Measurements from ENCODE around the gene SPATS2. TPM values are rescaled to one million over a fixed set of nuclear protein-coding genes. Genes with fewer than 3 reads are reported as not detected.
A peak's percentile ranks its signal among the peaks of the same experiment; 100 is the strongest.

The SPATS2 gene
- total and polyA plus RNA-seq, 10 of the 15 experiments (the other 5 are each of a cell fraction or from before 2014, with no cell fraction given): 9.0 to 54.2 (median 27.5) TPM

GRCh38 chr12:49369411-49370145 lies 2.3 kb downstream of the SPATS2 start (continued):
- TF ChIP-seq MAX (IDR thresholded peaks at IDR 0.05; ENCODE audit: low read depth, low read length): no peak
- no peak for TF ChIP-seq HDAC2 (IDR thresholded peaks at IDR 0.05)
- TF ChIP-seq ZNF274 (IDR thresholded peaks at IDR 0.05; ENCODE audit: insufficient read depth, insufficient read length): no peak
- no peak; the same call in 1 of the 2 replicates for TF ChIP-seq BACH1 (IDR thresholded peaks at IDR 0.05; ENCODE audit: borderline replicate concordance)
- TF ChIP-seq FOS (IDR thresholded peaks at IDR 0.05; ENCODE audit: borderline replicate concordance, extremely low read depth, insufficient read length): no peak
- TF ChIP-seq EED (IDR thresholded peaks at IDR 0.05; ENCODE audit: low read depth): peak; percentile 81
- TF ChIP-seq RELB (IDR thresholded peaks at IDR 0.05; ENCODE audit: low read depth): peak; percentile 72
- TF ChIP-seq ETV6 (conservative IDR thresholded peaks at IDR 0.05 in 1 of 2, IDR thresholded peaks at IDR 0.05 in 1 of 2; ENCODE audit: borderline replicate concordance in 1 of 2, low read depth in 1 of 2): no peak
- no peak for TF ChIP-seq PAX8 (IDR thresholded peaks at IDR 0.05)
- TF ChIP-seq KLF5 (IDR thresholded peaks at IDR 0.05; ENCODE audit: partially characterized antibody): no peak
- no peak for TF ChIP-seq FOXM1 (IDR thresholded peaks at IDR 0.05; ENCODE audit: low read depth, low read length)
- no peak for TF ChIP-seq ZNF207 (IDR thresholded peaks at IDR 0.05; ENCODE audit: borderline replicate concordance)
- TF ChIP-seq MYC (IDR thresholded peaks at IDR 0.05; ENCODE audit: insufficient read depth, insufficient read length, insufficient replicate concordance, low read length, severe bottlenecking): no peak
- 0 out of 2 replicates have a peak, but pooled peaks have one; percentile 6 for TF ChIP-seq NR2F1 (conservative IDR thresholded peaks at IDR 0.05)
- no peak for TF ChIP-seq PAX5 (IDR thresholded peaks at IDR 0.05; ENCODE audit: borderline replicate concordance, low read depth, low read length)
- TF ChIP-seq ZBTB33 (IDR thresholded peaks at IDR 0.05): no peak
- TF ChIP-seq SUPT20H (IDR thresholded peaks at IDR 0.05; ENCODE audit: borderline replicate concordance, control insufficient read depth, low read depth, low read length): no peak
- peak; percentile 64 for TF ChIP-seq PBX3 (IDR thresholded peaks at IDR 0.05; ENCODE audit: insufficient replicate concordance, low read depth, low read length)
- no peak for TF ChIP-seq ESRRA (IDR thresholded peaks at IDR 0.05; ENCODE audit: low read length)
- TF ChIP-seq ZNF687 (IDR thresholded peaks at IDR 0.05): no peak
